IPS DF 4.7 (cell line): Measurements from ENCODE around the gene UTS2B.
A peak's percentile ranks its signal among the peaks of the same experiment; 100 is the strongest.

Experiments used
- DNase-seq: peaks from one replicate; pipeline ENCODE4 v3.0.0-alpha.2; 2013; ENCODE audit warnings: low spot score; ENCODE audit errors: extremely low read depth

The UTS2B gene

GRCh38 chr3:191327526-191327925 lies 2.8 kb downstream of the UTS2B start:
- DNase-seq = no peak

- no peak for DNase-seq
Observed at GRCh38 chr3:191324936-191325335, 5.4 kb downstream of the UTS2B start.

GRCh38 chr3:191321019-191321767 lies 9.1 kb downstream of the UTS2B start:
- DNase-seq = no peak

- DNase-seq = no peak
Observed at GRCh38 chr3:191320316-191320715, 10.0 kb downstream of the UTS2B start.

GRCh38 chr3:191316876-191317603 lies 13.3 kb downstream of the UTS2B start:
- DNase-seq = no peak

GRCh38 chr3:191314109-191314728 lies 16.1 kb downstream of the UTS2B start:
- DNase-seq = no peak

GRCh38 chr3:191313296-191313695 lies 17.0 kb downstream of the UTS2B start:
- no peak for DNase-seq

- no peak for DNase-seq
Observed at GRCh38 chr3:191307341-191307740, 23.0 kb downstream of the UTS2B start.

- no peak for DNase-seq
Observed at GRCh38 chr3:191306428-191306827, 23.9 kb downstream of the UTS2B start.

- DNase-seq = no peak
Observed at GRCh38 chr3:191303596-191303995, 26.7 kb downstream of the UTS2B start.

- DNase-seq = no peak
Observed at GRCh38 chr3:191302451-191302850, 27.9 kb downstream of the UTS2B start.

- peak; percentile 7 for DNase-seq
Observed at GRCh38 chr3:191301782-191302411, 28.4 kb downstream of the UTS2B start.

GRCh38 chr3:191301017-191301416 lies 29.3 kb downstream of the UTS2B start:
- DNase-seq = no peak

GRCh38 chr3:191300422-191300821 lies 29.9 kb downstream of the UTS2B start:
- no peak for DNase-seq

GRCh38 chr3:191298846-191299245 lies 31.5 kb downstream of the UTS2B start:
- no peak for DNase-seq

- DNase-seq = no peak
Observed at GRCh38 chr3:191296041-191296541, 34.2 kb downstream of the UTS2B start.

GRCh38 chr3:191294291-191294690 lies 36.0 kb downstream of the UTS2B start:
- no peak for DNase-seq

- no peak for DNase-seq
Observed at GRCh38 chr3:191292243-191293015, 37.9 kb downstream of the UTS2B start.

- no peak for DNase-seq
Observed at GRCh38 chr3:191290311-191291025, 39.9 kb downstream of the UTS2B start.

- no peak for DNase-seq
Observed at GRCh38 chr3:191283400-191283799, 46.9 kb downstream of the UTS2B start.
